Kidney epithelial cell (primary cell): ENCODE data around the gene MT1B. TPM values are rescaled to one million over a fixed set of nuclear protein-coding genes. Genes with fewer than 3 reads are reported as not detected.
A peak's percentile ranks its signal among the peaks of the same experiment; 100 is the strongest.

Source experiments
- DNase-seq: peaks from one replicate; pipeline ENCODE4 v3.0.0-alpha.2; 2010; ENCODE audit warnings: low read depth
- H3K27me3 ChIP-seq: 2 replicates; pipeline ENCODE4 v1.6.0; 2011; ENCODE audit warnings: low read length; ENCODE audit not compliant: control insufficient read depth, insufficient read depth
- H3K36me3 ChIP-seq: 2 replicates; pipeline ENCODE4 v1.5.1; 2011; ENCODE audit warnings: low read length; ENCODE audit not compliant: control insufficient read depth, insufficient read depth
- H3K4me3 ChIP-seq: 2 replicates; pipeline ENCODE4 v1.5.1; 2011; ENCODE audit warnings: low read depth, mild to moderate bottlenecking, control low read depth, low read length
- CTCF ChIP-seq: IDR thresholded peaks from 2 replicates; pipeline ENCODE4 v1.5.1; 2011; ENCODE audit warnings: mild to moderate bottlenecking, moderate library complexity, low read length, control low read depth, inconsistent platforms; ENCODE audit not compliant: insufficient read depth, poor library complexity, severe bottlenecking
- total RNA-seq: library from RNA; depleted of rRNA; stranded (reverse); fragments of >200 nt; gene quantifications from 2 replicates; pipeline ENCODE4 v1.2.3, GENCODE V29; 2015

MT1B gene
- total RNA-seq, 1 donor from 2014 or later = not detected

GRCh38 chr16:56639045-56639444 is 12.6 kb upstream of the MT1B start:
- no peak for DNase-seq
- Histone ChIP-seq H3K36me3 (no peaks in the 10 kb centered on the region), H3K4me3 (no peak overlapping the region), H3K27me3 (peaks cover 36% of the 10 kb centered on the region)
- no peak for TF ChIP-seq CTCF

- no peak for DNase-seq
- no peaks in the 10 kb centered on the region for H3K36me3 ChIP-seq
- TF ChIP-seq CTCF = no peak
- peaks cover 30% of the 10 kb centered on the region for H3K27me3 ChIP-seq
- H3K4me3 ChIP-seq = no peak overlapping the region
These were observed 11.6 kb upstream of the MT1B start for GRCh38 chr16:56640076-56640475.

GRCh38 chr16:56641166-56641565 is 10.5 kb upstream of the MT1B start:
- Histone ChIP-seq H3K4me3 (no peak overlapping the region), H3K36me3 (no peaks in the 10 kb centered on the region), H3K27me3 (peaks cover 22% of the 10 kb centered on the region)
- TF ChIP-seq CTCF = no peak
- DNase-seq = no peak

GRCh38 chr16:56643080-56643778 is 8.5 kb upstream of the MT1B start:
- Histone ChIP-seq H3K36me3 (no peaks in the 10 kb centered on the region), H3K27me3 (peaks cover 23% of the 10 kb centered on the region), H3K4me3 (peak overlapping the region; percentile 27)
- no peak for DNase-seq
- TF ChIP-seq CTCF = peak; percentile 66

- peaks cover 25% of the 10 kb centered on the region for H3K27me3 ChIP-seq
- H3K4me3 ChIP-seq = no peak overlapping the region
- DNase-seq = no peak
- no peaks in the 10 kb centered on the region for H3K36me3 ChIP-seq
- TF ChIP-seq CTCF = no peak
These were observed 7.9 kb upstream of the MT1B start for GRCh38 chr16:56643833-56644232.

GRCh38 chr16:56645311-56645710 is 6.4 kb upstream of the MT1B start:
- no peak overlapping the region for H3K4me3 ChIP-seq
- DNase-seq = no peak
- no peaks in the 10 kb centered on the region for H3K36me3 ChIP-seq
- H3K27me3 ChIP-seq = peaks cover 29% of the 10 kb centered on the region
- TF ChIP-seq CTCF = no peak
